SU-DHL-6 (cell line): Measurements from ENCODE around the gene ATP1A3.

ENCODE experiments used
- CTCF ChIP-seq: fragments of 200-600 bp; sonication (generic); IDR thresholded peaks from one replicate; pipeline ENCODE4 v1.5.1; 2017; ENCODE audit warnings: antibody characterized with exemption, mild to moderate bottlenecking, low read length, moderate library complexity; ENCODE audit not compliant: insufficient read depth, poor library complexity, severe bottlenecking
- EZH2phosphoT487 ChIP-seq: fragments of 200-600 bp; sonication (generic), shearing (Covaris generic); conservative IDR thresholded peaks from 2 replicates; pipeline ENCODE4 v1.6.1; 2018; ENCODE audit warnings: mild to moderate bottlenecking, antibody characterized with exemption, low read length, moderate library complexity, mixed read lengths

GRCh38 chr19:41969772-41970458 is 24.1 kb downstream of the ATP1A3 start:
- TF ChIP-seq CTCF (no peak), EZH2phosphoT487 (no peak)
